Omental fat pad (tissue), 4 donors: Measurements from ENCODE around the gene OBSCN. TPM values are rescaled to one million over a fixed set of nuclear protein-coding genes. Genes with fewer than 3 reads are reported as not detected.

Experiments
- ATAC-seq: fragments of 150-250 bp; one replicate; pipeline ENCODE4 v1.9.1; 2016; ENCODE audit warnings: mild to moderate bottlenecking, moderate library complexity; ENCODE audit not compliant: low FRiP score
- DNase-seq: peaks from one replicate; pipeline ENCODE4 v3.0.0-alpha.2; 2019; ENCODE audit warnings: low spot score
- CTCF ChIP-seq, 3 donors: fragments of 450-650 bp; IDR thresholded peaks; one replicate each; pipeline ENCODE4 v1.5.1; 2016 to 2017; ENCODE audit warnings: antibody characterized with exemption in 3 of 3, mild to moderate bottlenecking in 3 of 3, moderate library complexity in 2 of 3
- total RNA-seq, 4 donors: library from RNA; depleted of rRNA; stranded (reverse); fragments of >200 nt; gene quantifications; one replicate each; pipeline ENCODE4 v1.1.0, GENCODE V29; 2016

OBSCN gene
- total RNA-seq, 4 donors from 2014 or later, result 5.4 to 26.0 (median 9.7) TPM

- DNase-seq (peak; percentile 4), ATAC-seq (no peak)
- TF ChIP-seq CTCF (IDR thresholded peaks at IDR 0.05), result no peak
Measured at GRCh38 chr1:228345201-228345930, 137.5 kb downstream of the OBSCN start.

- no peak for TF ChIP-seq CTCF (IDR thresholded peaks at IDR 0.05)
- ATAC-seq (no peak), DNase-seq (peak; percentile 5)
Measured at GRCh38 chr1:228346731-228347130, 138.9 kb downstream of the OBSCN start.

- no peak for TF ChIP-seq CTCF (IDR thresholded peaks at IDR 0.05)
- ATAC-seq (no peak), DNase-seq (peak; percentile 6)
Measured at GRCh38 chr1:228347181-228347580, 139.3 kb downstream of the OBSCN start.

GRCh38 chr1:228348708-228349467, 141.0 kb downstream of the OBSCN start:
- DNase-seq (no peak), ATAC-seq (no peak)
- TF ChIP-seq CTCF (IDR thresholded peaks at IDR 0.05), result no peak

GRCh38 chr1:228349701-228350171, 141.9 kb downstream of the OBSCN start:
- TF ChIP-seq CTCF (IDR thresholded peaks at IDR 0.05), result no peak
- no peak for ATAC-seq
- DNase-seq, result no peak

- no peak for ATAC-seq
- DNase-seq, result no peak
- no peak for TF ChIP-seq CTCF (IDR thresholded peaks at IDR 0.05)
Measured at GRCh38 chr1:228350179-228350742, 142.4 kb downstream of the OBSCN start.
